Stimulated activated CD4-positive, alpha-beta T cell treated with anti-CD3 and anti-CD28 coated beads, Interleukin-1b, Interleukin-23, amount 100 ng/mL, for 4 hours (primary cell): ENCODE measurements around the gene FMNL1.
"Not testable (repeated sequence)": the region's sequence is repeated elsewhere in the genome, so short reads cannot be mapped to it uniquely, and the experiment has no call there.

Source experiments
- DNase-seq, 2 donors: peaks; one replicate each; pipeline ENCODE4 v3.0.0-alpha.2; 2020; ENCODE audit warnings: low read depth in 2 of 2

FMNL1 gene

DNA sequence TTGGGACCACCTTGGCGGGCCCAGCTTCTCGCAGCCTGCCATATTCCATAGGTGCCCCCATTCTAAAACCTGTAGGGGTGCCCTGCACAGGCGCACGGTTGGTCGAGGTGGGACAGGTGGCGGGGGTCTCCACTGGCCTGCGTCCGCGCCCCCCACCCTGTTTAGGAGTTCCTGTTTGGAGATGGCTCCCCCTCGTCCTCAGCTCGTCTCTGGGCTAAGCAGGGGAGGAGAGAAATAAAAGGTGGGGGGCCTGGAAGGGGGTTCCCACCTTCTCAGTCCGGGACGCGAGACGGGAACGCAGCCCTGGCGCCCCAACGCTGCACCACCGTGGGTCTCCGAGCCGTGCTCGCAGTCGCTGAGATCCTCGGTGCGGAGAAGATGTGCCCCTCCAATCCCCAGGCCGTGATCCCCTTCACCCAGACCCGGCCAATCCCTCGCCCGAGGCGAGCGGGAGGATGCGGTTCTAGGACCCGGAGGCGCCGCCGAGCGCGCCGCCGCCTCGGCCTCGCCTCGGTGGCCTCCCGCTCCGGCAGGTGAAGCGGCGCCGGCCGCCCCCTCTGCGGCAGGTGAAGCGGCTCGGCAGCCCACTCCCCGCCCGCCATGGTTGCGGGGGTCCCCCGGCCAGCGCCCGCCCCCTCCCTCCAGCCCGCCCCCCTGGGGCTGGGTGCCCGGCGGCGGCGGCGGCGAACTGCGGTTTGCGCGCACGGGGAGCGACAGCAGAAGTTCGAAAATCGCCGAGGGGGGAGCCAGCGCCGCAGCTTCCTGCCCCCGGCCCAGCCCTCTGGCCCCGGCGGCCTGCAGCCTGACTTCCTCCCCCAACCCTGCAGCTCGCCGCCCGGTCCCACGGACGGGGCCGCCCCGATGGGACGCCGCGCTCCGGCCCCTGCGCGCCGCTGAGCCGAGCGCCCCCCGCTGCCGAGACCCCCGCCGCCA is at the start of gene FMNL1:
Gene FMNL1 (plus strand): TSS at position 805 of the 933 bp plus-strand sequence. CDS start 240 bp downstream, outside the sequence.
- DNase-seq, result peak in 1 of 2 donors; percentile 51

DNA sequence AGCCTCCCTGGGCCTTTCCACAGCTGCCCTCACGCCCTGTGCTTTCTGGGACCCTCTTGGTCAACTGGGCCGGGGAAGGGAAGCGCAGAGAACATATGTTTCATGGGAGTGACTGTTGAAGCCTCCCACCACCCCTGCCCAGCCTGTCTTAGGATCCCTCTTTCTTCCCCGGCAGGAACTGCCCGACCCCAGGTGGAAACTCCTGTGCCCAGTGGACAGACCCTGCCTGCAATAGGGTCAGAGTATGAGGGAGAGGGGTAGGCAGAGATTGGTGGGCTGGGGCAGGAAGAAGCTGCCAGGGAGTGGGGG is 49.5 kb upstream of the FMNL1 start:
- no peak for DNase-seq

- peak; percentile 26 to 41 for DNase-seq
Observed at GRCh38 chr17:45172541-45173286, 49.0 kb upstream of the FMNL1 start.

GRCh38 chr17:45175759-45176115 is 45.9 kb upstream of the FMNL1 start:
- DNase-seq, result no peak

DNA sequence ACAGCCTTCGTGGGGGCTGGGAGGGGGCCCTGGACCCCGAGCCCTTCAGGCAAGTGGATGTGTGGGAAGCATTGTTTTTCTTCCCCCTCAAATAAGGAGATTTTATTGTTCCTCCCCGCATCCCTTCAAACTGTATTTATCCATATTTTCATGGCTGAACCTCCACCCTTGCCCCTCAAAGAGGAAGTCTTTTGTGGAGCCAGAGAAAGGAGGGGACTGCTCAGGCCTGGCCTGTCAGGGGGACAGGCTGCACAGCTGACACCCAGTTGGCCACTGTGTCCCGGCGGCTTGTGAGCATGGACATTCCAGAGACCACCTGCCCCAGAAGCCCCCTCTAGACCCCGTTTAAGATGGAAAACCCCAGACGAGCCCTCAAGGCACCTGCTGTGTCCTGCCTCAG is 44.1 kb upstream of the FMNL1 start:
- DNase-seq, result no peak

DNA sequence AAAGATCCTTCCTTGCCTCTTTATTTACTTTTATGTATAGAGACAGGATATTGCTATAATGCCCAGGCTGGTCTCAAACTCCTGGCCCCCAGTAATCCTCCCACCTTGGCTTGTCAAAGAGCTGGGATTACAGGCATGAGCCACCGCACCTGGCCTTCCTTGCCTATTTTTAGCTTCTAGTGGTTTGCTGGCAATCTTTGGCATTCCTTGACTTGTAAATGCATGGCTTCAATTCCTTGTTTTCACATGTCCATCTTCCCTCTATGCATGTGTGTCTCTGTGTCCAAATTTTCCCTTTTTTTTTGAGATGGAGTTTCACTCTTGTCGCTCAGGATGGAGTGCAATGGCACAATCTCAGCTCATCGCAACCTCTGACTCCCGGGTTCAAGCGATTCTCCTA is 37.5 kb upstream of the FMNL1 start:
- no peak for DNase-seq

DNA sequence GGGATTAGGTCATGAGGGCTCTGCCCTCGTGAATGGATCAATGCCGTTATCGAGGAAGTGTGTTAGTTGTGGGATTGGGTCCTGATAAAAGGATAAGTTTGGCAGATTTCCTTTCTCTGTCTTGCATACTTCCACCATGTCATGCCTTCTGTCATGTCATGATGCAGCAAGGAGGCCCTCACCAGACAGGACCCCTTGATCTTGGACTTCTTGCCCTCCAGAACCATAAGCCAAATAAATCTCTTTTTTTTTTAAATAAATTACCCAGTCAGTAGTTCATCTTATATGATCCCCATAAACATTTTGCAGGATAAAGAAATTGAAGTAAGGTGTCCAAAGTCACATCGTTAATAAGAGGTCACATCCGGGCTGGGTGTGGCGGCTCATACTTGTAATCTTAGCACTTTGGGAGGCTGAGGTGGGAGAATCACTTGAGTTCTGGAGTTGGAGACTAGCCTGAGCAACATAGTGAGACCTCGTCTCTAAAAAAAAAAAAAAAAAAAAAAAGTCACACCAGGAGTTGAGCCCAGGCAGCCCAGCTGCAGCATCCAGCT is 34.8 kb upstream of the FMNL1 start:
- no peak for DNase-seq

DNA sequence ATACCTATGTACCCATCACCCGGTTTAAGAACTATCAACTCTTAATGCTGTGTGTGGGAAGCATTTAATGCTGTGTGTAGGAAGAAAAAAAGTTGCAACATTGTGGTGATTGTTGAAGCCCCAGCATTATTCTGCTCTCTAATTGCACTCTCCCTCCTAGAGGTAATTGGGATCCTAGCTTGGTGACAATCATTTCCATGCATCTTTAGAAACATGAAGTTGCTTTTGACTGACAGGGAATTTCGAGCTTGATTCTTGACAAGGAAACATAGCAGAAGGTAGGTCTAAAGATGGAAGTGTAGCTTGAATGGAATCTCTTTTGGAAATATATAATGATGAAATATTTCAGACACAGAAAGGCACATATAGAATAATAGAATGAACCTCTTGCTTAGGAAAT is 32.7 kb upstream of the FMNL1 start:
- DNase-seq, result no peak

- no peak for DNase-seq
Observed at GRCh38 chr17:45190503-45191255, 31.0 kb upstream of the FMNL1 start.

DNA sequence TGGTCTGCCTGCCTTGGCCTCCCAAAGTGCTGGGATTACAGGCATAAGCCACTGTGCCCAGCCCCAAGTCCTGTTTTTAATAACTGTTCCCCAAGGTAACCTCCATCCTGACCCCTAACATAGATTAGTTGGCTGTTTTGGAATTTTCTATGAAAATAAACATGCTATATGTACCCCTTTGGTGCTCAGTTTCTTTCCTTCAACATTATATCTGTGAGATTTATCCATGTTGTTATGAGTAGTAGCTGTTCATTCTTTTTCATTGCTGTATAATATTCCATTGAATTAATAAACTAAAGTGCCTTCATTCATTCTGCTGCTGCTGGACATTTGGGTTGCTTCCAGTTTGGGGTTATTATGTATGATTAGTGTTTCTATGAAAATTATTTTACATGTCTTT is 26.3 kb upstream of the FMNL1 start:
- no peak for DNase-seq

GRCh38 chr17:45197108-45197507 is 24.6 kb upstream of the FMNL1 start:
- DNase-seq, result no peak

DNA sequence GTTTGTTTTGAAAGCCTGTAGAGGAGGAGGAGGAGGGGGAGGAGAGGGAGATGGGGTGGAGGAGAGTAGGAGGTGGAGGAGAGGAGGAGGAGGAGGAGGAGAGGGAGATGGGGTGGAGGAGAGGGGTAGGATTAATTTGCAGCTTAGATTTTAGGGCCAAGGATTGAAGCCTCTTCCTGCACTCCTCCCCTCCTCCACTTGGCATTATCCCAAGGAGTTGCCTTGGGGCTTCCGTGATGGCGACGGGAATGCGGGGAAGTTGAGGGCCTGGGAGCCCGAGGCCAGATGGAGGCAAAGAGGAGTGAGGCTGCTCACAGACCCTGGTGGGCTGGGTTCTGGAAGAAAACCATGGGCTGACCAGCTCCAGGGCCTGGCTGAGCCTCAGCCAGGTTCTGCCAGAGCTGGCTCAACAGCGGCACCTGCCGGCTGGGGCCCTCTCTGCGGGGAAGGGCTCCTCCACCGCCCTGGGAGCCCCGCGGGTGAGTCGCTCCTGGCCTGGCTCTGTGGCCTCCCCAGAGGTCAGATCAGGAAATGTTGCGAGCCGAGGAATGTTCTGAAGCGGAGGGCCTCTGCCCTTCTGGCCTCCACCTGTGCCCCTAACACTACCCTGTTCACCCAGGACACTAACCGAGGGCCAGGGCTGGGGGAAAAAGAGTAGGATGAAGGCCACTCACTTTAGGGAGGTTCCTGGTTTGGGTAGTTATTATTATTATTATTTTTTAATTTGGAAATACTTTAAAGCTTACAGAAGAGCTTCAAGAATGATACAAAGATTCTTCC is 23.9 kb upstream of the FMNL1 start:
- peak; percentile 85 to 91 for DNase-seq

- no peak for DNase-seq
Observed at GRCh38 chr17:45200701-45201100, 21.0 kb upstream of the FMNL1 start.

DNA sequence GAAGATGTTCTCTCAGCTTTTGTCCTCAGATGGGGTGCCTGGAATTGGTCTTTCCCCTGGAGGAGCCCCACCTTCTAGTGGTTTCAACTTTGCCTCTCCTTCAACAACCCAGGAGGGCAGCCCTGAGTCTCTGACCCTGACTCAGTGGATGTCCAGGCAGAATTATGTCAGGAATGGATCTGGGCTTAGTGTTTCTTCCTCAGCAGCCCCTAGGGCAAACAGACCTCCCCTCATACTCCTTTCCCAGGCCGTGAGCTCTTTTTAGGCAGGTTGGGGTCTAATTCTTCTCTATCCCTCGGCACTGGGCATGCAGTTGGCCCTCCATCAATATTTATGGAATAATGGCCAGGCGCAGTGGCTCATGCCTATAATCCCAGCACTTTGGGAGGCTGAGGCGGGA is 20.2 kb upstream of the FMNL1 start:
- no peak for DNase-seq

GRCh38 chr17:45201880-45202279 is 19.8 kb upstream of the FMNL1 start:
- DNase-seq, result not testable (repeated sequence)

- DNase-seq, result peak; percentile 88 to 90
Observed at GRCh38 chr17:45218895-45219661, 2.6 kb upstream of the FMNL1 start.

DNA sequence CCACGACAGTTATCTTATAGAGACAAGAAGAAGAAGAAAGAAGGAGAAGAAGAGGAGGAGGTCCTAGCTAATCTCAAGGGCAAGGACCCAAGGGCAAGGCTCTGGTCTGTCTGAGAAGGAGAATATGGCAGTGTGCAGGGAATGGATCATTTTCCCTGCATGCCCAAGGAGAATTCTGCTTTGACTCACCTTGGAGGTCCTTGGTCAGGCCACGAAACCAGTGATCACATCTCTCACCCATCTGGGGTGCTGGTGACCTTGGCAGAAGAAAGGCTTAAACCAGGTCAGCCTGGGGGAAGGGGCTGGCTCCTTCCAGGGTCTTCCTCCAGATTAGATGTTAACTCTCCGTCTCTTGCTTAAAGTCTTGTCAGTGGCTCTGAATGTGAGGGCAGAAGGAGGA is 1.6 kb upstream of the FMNL1 start:
- DNase-seq, result no peak

DNA sequence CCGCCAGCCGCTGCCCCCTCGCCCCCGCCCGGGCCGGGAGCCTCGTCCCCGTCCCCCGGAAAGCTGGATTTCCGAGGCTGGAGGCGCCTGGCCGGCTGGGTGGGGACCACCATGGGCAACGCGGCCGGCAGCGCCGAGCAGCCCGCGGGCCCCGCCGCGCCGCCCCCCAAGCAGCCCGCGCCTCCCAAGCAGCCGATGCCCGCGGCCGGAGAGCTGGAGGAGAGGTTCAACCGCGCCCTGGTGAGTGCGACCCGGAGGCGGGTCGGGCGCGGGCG is 266 bp downstream of the FMNL1 start:
- no peak for DNase-seq

DNA sequence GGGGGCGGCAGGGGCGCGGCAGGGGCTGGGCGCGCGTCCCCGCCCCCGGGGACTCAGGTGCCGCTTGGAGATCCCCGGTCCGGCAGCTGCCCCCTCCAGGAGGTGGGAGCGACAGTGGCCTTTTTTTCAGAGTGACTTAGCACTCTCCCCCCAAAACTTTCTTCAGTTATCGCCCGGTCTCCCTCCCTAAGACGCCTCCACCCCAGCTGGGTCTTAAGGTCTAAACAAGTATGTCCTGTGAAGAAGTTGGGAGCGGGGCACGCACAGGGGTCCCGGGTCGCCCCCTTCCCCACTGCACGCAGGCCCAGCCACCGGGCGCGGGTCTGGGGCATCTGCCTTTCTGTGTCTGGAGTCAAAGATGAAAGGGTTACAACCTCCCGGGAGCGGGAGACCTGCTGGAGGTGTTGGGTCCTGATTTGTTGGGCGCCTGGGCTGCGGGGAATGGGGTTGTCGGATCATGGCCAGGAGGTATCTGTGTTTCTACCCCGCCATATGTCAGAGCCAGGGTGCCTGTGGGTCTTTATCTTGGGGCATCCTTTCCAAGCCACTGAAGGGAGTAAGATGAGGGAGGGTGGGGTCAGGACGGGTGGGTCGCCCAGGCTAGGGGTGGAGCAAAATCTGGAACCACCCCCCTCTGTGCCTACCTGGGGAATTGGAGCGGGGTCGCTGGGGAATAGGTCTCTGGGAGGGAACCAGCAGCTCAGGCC is 757 bp downstream of the FMNL1 start:
- peak in 1 of 2 donors; percentile 52 for DNase-seq

DNA sequence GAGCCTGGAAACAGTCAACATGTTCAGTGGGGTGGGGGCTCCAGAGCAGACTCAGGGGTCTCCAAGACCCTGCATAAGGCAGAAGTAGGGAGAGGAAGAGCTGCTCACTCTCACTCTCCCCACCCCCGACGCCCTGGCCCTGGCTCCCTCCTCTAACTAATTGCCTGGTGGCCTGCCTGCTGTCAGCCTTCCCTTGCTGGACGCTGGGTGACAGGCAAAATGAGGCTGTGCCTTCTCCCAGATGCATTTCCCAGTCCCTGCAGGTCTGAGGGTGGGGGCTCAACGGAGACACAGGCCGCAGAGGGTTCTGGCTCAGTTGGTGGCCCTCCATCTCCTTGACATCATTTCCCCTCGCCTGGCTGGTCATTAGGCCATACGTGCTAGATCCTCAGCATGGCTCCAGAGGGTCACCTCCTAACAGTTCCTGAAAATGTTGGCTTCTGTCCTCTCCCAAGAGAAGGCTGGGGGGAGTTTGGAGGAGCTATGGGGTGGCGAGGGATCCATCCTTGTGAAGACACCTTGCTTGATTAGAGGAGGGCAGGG is 1.4 kb downstream of the FMNL1 start:
- DNase-seq, result no peak
